HCEC 1CT (cell line): ENCODE data around the gene CYP4F22.
"Not testable (repeated sequence)": the region's sequence is repeated elsewhere in the genome, so short reads cannot be mapped to it uniquely, and the experiment has no call there.

Source experiments
- DNase-seq: peaks from one replicate; pipeline ENCODE4 v3.0.0-alpha.2; 2017

CYP4F22 gene

DNA sequence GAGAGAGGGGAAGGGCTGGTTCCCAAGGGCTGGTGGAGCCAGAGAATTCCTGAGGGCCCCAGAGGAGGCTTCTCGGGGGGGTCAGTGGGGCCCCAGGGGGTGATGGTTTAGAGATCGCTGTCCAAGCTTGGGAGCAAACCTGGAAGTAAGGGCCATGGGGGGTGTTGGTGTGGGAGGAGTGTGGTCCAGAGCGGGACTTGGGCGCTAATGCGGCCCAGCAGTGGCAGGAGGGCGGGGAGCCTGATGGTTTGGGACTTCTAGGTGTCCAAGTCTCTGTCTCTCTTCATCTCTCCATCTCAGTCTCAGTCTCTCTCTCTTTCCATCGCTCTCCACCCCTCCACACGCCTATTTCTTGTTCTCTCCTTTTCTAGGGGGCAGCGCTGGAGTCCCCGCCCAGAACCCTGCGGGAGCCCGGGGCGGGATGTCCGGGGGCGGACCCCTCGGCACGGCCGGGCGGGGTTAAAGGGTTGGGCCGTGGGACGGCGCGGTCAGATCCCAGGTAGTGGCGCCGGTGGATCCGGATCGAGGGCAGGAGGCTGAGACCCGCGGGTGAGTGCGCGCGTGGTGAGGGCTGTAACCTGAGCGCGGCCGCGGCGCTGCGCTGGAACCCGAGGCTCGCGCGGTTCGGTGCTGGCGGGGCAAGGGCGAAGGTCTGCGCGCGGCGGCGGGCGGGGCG, at the start of gene CYP4F22:
CYP4F22 (plus strand) TSS at position 491 of the 676 bp plus-strand sequence. CDS start 16,812 bp downstream, outside the sequence.
- DNase-seq: no peak

- no peak for DNase-seq
Measured at GRCh38 chr19:15461694-15462093, 46.6 kb upstream of the CYP4F22 start.

- no peak for DNase-seq
Measured at GRCh38 chr19:15463861-15464371, 44.4 kb upstream of the CYP4F22 start.

DNA sequence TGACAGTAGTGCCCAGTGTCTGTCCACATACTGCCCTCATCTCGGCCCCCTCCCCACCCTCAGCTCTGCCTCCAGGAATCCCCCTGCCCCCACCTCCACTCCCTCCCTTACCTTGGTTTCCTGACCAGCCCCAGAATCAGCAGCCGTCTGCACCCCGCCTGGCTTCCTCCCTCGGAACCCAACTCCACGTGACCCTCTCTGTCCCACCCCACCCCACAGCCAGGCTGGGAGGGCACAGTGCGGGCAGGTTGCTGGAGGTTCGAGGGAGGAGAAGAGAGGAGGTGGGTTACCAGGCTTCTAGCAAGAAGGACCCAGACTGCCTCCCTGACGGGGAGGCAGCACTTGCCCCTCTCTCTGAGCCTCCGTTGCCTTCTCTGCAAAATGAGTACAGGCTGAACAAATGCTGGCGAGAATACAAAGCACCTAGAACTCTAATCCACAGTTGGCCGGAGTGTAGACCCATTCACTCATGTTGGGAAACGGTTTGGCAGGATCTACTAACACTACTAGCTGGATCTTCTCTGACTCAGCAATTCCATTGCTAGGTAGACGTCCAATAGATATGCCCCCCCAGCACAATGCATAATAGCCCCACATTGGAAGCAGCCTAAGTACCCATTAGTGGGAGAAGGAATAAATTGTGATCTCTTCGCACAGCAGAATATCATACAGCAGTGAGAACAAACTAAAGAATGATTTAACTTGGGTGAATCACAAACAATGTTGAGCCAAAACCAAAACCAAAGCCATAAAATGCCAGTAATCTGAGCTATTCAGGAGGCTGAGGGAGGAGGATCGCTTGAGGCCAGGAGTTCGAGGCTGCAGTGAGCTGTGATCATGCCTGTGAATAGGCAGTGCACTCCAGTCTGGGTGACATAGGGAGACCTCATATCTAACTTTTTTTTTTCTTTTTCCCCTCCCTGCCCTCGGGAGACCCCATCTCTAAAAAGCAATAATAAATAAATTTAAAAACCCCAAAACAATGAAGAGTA, 43.6 kb upstream of the CYP4F22 start, which contains the start of gene RASAL3:
RASAL3 (minus strand) TSS at position 151 of the 992 bp plus-strand sequence. CDS start 186 bp downstream, outside the sequence.
- no peak for DNase-seq

- peak; percentile 86 for DNase-seq
Measured at GRCh38 chr19:15466851-15467733, 41.2 kb upstream of the CYP4F22 start.

- no peak for DNase-seq
Measured at GRCh38 chr19:15467734-15468214, 40.6 kb upstream of the CYP4F22 start.

- no peak for DNase-seq
Measured at GRCh38 chr19:15468675-15469512, 39.4 kb upstream of the CYP4F22 start.

GRCh38 chr19:15469513-15470297, 38.6 kb upstream of the CYP4F22 start:
- no peak for DNase-seq

GRCh38 chr19:15471639-15472101, 36.7 kb upstream of the CYP4F22 start:
- DNase-seq: no peak

- DNase-seq: not testable (repeated sequence)
Measured at GRCh38 chr19:15473821-15474220, 34.5 kb upstream of the CYP4F22 start.

DNA sequence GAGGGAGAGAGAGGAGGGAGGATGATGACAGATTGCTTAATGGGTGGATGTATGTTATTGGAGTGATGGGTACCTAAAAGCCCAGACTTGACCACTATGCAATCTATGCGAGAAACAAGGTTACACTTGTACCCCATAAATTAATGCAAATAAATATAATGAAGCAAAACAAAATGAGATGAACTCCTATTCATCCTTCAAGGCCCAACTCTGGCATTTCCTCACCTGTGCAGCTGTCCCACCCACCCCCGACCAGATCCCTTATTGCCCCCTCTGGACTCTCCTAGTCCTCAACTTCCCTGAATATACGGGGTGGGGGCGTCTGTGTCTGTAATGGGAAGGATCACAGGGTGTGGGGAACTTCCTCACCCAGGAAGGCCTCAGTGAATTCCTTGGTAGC, 33.2 kb upstream of the CYP4F22 start:
- DNase-seq: no peak

DNA sequence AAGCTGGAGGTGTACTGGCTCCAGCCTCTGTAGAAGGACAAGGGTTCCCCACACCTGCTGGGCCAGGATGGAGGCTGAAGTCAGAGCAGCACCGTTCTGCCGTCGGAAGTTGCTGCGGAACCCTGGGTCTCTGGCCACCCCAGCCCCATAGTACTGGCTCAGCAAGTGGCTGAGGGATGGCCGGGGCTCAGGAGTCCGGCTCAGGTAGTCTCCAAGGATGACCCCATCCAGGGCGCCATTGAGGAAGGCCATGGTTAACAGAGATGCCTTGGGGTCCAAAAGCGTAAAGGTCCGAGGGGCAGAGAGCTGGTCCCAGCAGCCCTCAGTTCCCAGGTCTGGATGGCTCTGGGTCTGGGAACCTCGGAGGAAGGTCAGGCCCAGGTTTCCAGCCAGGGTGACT, 32.7 kb upstream of the CYP4F22 start:
- DNase-seq: no peak

- DNase-seq: no peak
Measured at GRCh38 chr19:15476325-15476724, 32.0 kb upstream of the CYP4F22 start.

DNA sequence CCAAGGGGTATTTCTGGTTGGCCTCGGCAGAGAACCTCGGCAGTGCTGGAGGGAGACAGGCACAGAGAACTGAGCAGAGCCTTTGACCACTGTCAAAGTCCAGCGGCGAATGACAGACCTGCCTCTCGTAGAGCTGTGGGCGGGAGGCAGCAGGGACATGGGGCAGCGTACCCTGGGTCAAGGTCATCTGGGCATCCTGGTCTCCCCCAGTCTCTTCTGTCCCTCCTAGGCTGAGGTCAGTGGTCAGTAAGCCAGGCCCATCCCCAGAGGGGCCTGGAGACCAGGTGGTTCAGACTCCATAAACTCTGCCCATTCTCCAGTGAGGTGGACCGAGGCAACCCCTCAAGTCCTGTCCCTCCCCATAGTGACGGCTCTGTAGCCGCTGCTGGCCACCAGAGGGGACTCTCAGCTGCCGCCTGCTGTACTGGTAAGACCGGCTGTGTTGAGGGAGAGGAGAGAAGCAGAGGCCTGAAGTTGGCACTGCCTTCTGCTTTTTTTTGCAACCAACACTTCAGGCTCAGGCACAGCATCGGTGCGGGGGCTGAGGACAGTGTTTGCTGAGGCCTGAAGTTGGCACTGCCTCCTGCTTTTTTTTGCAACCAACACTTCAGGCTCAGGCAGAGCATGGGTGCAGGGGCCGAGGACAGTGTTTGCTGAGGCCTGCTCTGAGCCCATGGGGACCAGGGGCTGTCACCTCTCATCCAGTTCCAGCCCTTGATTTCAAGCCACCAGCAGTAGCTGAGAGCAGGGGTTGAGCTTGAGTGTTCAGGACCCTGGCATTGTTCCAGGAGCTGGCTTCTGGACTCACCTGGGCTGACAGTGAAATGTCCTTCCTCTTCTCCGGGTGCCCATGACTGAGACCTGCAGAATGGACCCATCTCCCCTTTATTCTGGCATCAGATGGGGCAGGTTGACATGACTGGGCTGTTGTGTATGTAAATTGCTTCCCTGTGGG, 28.7 kb upstream of the CYP4F22 start, which contains the start of gene PGLYRP2:
PGLYRP2 (minus strand) TSS at position 111 of the 955 bp plus-strand sequence. CDS start 130 bp downstream, outside the sequence.
- DNase-seq: peak; percentile 8

DNA sequence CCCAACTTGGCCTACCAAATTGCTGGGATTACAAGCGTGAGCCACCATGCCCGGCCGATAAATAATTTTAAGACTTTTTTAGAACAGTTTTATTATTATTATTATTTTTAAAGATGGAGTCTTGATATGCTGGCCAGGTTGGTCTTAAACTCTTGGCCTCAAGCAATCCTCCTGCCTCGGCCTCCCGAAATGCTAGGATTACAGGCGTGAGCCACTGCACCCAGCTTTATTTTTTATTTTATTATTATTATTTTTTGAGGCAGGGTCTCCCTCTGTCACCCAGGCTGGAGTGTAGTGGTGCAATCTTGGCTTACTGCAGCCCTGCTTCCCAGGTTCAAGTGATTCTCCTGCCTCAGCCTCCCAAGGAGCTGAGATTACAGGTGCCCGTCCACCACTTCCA, 27.3 kb upstream of the CYP4F22 start:
- DNase-seq: not testable (repeated sequence)

DNA sequence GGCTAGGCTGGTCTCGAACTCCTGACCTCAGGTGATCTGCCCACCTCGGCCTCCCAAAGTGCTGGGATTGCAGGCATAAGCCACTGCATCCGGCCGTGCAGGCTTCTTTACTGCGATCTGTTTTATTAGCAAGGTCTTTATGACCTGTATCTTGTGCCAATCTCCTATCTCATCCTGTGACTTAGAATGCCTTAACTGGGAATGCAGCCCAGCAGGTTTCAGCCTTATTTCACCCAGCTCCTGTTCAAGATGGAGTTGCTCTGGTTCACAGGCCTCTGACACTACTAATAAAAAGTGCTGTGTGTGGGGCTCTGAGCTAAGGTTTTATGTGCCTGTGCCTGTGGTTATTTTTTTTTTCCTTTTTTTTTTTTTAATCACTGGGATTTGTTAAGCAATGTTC, 22.6 kb upstream of the CYP4F22 start:
- not testable (repeated sequence) for DNase-seq

GRCh38 chr19:15487038-15487437, 21.3 kb upstream of the CYP4F22 start:
- DNase-seq: no peak

- no peak for DNase-seq
Measured at GRCh38 chr19:15488489-15489226, 19.7 kb upstream of the CYP4F22 start.
